IMR-90 (cell line): ENCODE results near the gene PTPRC. TPM values are rescaled to one million over a fixed set of nuclear protein-coding genes. Genes with fewer than 3 reads are reported as not detected.

Experiments used
- ATAC-seq: fragments of 200-7000 bp; cut with Tn5 transposase; 2 replicates; pipeline ENCODE4 v1.9.1; 2020; ENCODE audit warnings: low read depth, mild to moderate bottlenecking, moderate library complexity
- BruUV-seq: library from RNA; stranded (reverse); fragments of 400-500 nt; replicated peaks from 2 replicates; lab custom pipeline; 2021; lab: Mats Ljungman, UMichigan
- CTCF ChIA-PET: fragments of 300-600 bp; formaldehyde crosslinking; extraction: SDS; loops from one replicate; lab custom pipeline; 2021; ENCODE audit warnings: antibody characterized with exemption; lab: Yijun Ruan, JAX
- POLR2A ChIA-PET: fragments of 300-600 bp; sonication (Branson Sonifier 250); formaldehyde crosslinking; loops from one replicate; lab custom pipeline; 2022; ENCODE audit warnings: antibody characterized with exemption; ENCODE audit not compliant: unreplicated experiment; lab: Charles Lee
- DNase-seq: peaks from one replicate; pipeline ENCODE4 v3.0.0; 2013
- H2AFZ ChIP-seq: replicated peaks from 2 replicates; pipeline ENCODE3; 2013; ENCODE audit warnings: low read length, mild to moderate bottlenecking; ENCODE audit not compliant: poor library complexity
- H2AK5ac ChIP-seq: 2 replicates; pipeline ENCODE4 v1.6.1; 2013; ENCODE audit warnings: low read depth, low read length, inconsistent platforms
- H2AK9ac ChIP-seq: replicated peaks from 2 replicates; pipeline ENCODE3; 2013; ENCODE audit warnings: mild to moderate bottlenecking, low read depth, low read length, moderate library complexity; ENCODE audit not compliant: poor library complexity
- H2BK120ac ChIP-seq: 2 replicates; pipeline ENCODE4 v1.6.1; 2013; ENCODE audit warnings: low read depth, low read length, inconsistent platforms
- H2BK15ac ChIP-seq: 3 replicates; pipeline ENCODE4 v1.6.1; 2013; ENCODE audit warnings: low read depth, low read length, inconsistent platforms
- H2BK20ac ChIP-seq: 2 replicates; pipeline ENCODE4 v1.6.1; 2013; ENCODE audit warnings: low read depth, mild to moderate bottlenecking, inconsistent platforms, low read length, moderate library complexity
- H2BK5ac ChIP-seq: 2 replicates; pipeline ENCODE4 v1.6.1; 2013; ENCODE audit warnings: mild to moderate bottlenecking, low read depth, low read length, inconsistent platforms; ENCODE audit not compliant: poor library complexity, severe bottlenecking
- H3K14ac ChIP-seq: replicated peaks from 2 replicates; pipeline ENCODE4 v1.6.1; 2013; ENCODE audit warnings: low read depth, low read length, inconsistent platforms
- H3K18ac ChIP-seq: 2 replicates; pipeline ENCODE4 v1.6.1; 2013; ENCODE audit warnings: low read depth, low read length, control low read depth
- H3K23ac ChIP-seq: 2 replicates; pipeline ENCODE4 v1.6.1; 2013; ENCODE audit warnings: low read depth, low read length, inconsistent platforms
- H3K27ac ChIP-seq: 2 replicates; pipeline ENCODE4 v1.5.1; 2013; ENCODE audit warnings: mild to moderate bottlenecking, control low read depth, low read length; ENCODE audit not compliant: insufficient read depth
- H3K27me3 ChIP-seq: 2 replicates; pipeline ENCODE4 v1.6.1; 2013; ENCODE audit warnings: low read length; ENCODE audit not compliant: control insufficient read depth, insufficient read depth
- H3K36me3 ChIP-seq: 2 replicates; pipeline ENCODE4 v1.6.1; 2013; ENCODE audit warnings: low read length, mixed read lengths; ENCODE audit not compliant: control insufficient read depth, insufficient read depth
- H3K4ac ChIP-seq: 2 replicates; pipeline ENCODE4 v1.6.1; 2013; ENCODE audit warnings: low read depth, low read length, inconsistent platforms
- H3K4me1 ChIP-seq: 2 replicates; pipeline ENCODE4 v1.6.1; 2013; ENCODE audit warnings: low read length, mixed read lengths; ENCODE audit not compliant: control insufficient read depth, insufficient read depth
- H3K4me2 ChIP-seq: 2 replicates; pipeline ENCODE4 v1.6.1; 2013; ENCODE audit warnings: low read depth, mild to moderate bottlenecking, control low read depth, low read length, moderate library complexity
- H3K4me3 ChIP-seq: 2 replicates; pipeline ENCODE4 v1.5.1; 2013; ENCODE audit warnings: low read depth, mild to moderate bottlenecking, control low read depth, low read length, moderate library complexity; ENCODE audit not compliant: insufficient read depth
- H3K56ac ChIP-seq: 2 replicates; pipeline ENCODE4 v1.6.1; 2013; ENCODE audit warnings: low read length, inconsistent platforms; ENCODE audit not compliant: insufficient read depth; ENCODE audit errors: extremely low read depth
- H3K79me1 ChIP-seq, 2 experiments: 2 replicates each; pipeline ENCODE4 v1.6.1; 2013; ENCODE audit warnings: low read length in 2 of 2, inconsistent platforms in 1 of 2, low read depth in 1 of 2
- H3K9ac ChIP-seq: 2 replicates; pipeline ENCODE4 v1.6.1; 2013; ENCODE audit warnings: low read depth, low read length, control low read depth
- H3K9me1 ChIP-seq: 2 replicates; pipeline ENCODE4 v1.6.1; 2013; ENCODE audit warnings: low read length, inconsistent platforms; ENCODE audit not compliant: insufficient read depth
- H3K9me3 ChIP-seq: 2 replicates; pipeline ENCODE4 v1.6.1; 2013; ENCODE audit warnings: low read length; ENCODE audit not compliant: control insufficient read depth, insufficient read depth
- H4K20me1 ChIP-seq: 2 replicates; pipeline ENCODE4 v1.6.1; 2013; ENCODE audit warnings: low read length, inconsistent platforms; ENCODE audit not compliant: insufficient read depth
- H4K5ac ChIP-seq: 2 replicates; pipeline ENCODE4 v1.6.1; 2013; ENCODE audit warnings: mild to moderate bottlenecking, low read depth, low read length, control low read depth
- H4K8ac ChIP-seq, 2 experiments: 2 replicates each; pipeline ENCODE4 v1.6.1; 2013; ENCODE audit warnings: low read depth in 2 of 2, low read length in 2 of 2, control low read depth in 1 of 2, inconsistent platforms in 1 of 2
- H4K91ac ChIP-seq: 2 replicates; pipeline ENCODE4 v1.6.1; 2013; ENCODE audit warnings: low read depth, low read length, inconsistent platforms; ENCODE audit not compliant: insufficient read depth
- BHLHE40 ChIP-seq: fragments of 150-350 bp; IDR thresholded peaks from 2 replicates; pipeline ENCODE4 v1.6.1; 2016; ENCODE audit warnings: mild to moderate bottlenecking, low read depth, low read length
- CEBPB ChIP-seq: IDR thresholded peaks from 2 replicates; pipeline ENCODE4 v1.6.1; 2012; ENCODE audit warnings: low read depth, low read length, improper control_type of control experiment
- CHD1 ChIP-seq: IDR thresholded peaks from 2 replicates; pipeline ENCODE4 v1.6.1; 2012; ENCODE audit warnings: low read depth, low read length, improper control_type of control experiment
- CTCF ChIP-seq: conservative IDR thresholded peaks from 2 replicates; pipeline ENCODE4 v1.5.1; 2012; ENCODE audit warnings: mild to moderate bottlenecking, low read depth, low read length, improper control_type of control experiment
- ELK1 ChIP-seq: fragments of 150-350 bp; IDR thresholded peaks from 2 replicates; pipeline ENCODE4 v1.6.1; 2016; ENCODE audit warnings: low read depth, mild to moderate bottlenecking, low read length, moderate library complexity, borderline replicate concordance
- FOS ChIP-seq: fragments of 150-350 bp; IDR thresholded peaks from 2 replicates; pipeline ENCODE4 v1.6.1; 2016; ENCODE audit warnings: low read depth, low read length
- MAFK ChIP-seq: IDR thresholded peaks from 2 replicates; pipeline ENCODE4 v1.6.1; 2012; ENCODE audit warnings: low read depth, low read length, improper control_type of control experiment
- MAZ ChIP-seq: IDR thresholded peaks from 2 replicates; pipeline ENCODE4 v1.6.1; 2012; ENCODE audit warnings: low read depth, mild to moderate bottlenecking, low read length, improper control_type of control experiment, moderate library complexity, borderline replicate concordance
- MXI1 ChIP-seq: IDR thresholded peaks from 2 replicates; pipeline ENCODE4 v1.6.1; 2012; ENCODE audit warnings: low read depth, mild to moderate bottlenecking, low read length, moderate library complexity, borderline replicate concordance
- NFE2L2 ChIP-seq: fragments of 150-350 bp; IDR thresholded peaks from 2 replicates; pipeline ENCODE4 v1.6.1; 2016; ENCODE audit warnings: low read depth, mild to moderate bottlenecking, low read length
- POLR2A ChIP-seq: IDR thresholded peaks from 2 replicates; pipeline ENCODE4 v1.6.1; 2012; ENCODE audit warnings: mild to moderate bottlenecking, low read depth, low read length
- RAD21 ChIP-seq: IDR thresholded peaks from 2 replicates; pipeline ENCODE4 v1.6.1; 2012; ENCODE audit warnings: low read length, improper control_type of control experiment
- RCOR1 ChIP-seq: IDR thresholded peaks from 2 replicates; pipeline ENCODE4 v1.6.1; 2012; ENCODE audit warnings: mild to moderate bottlenecking, low read length, improper control_type of control experiment; ENCODE audit not compliant: insufficient replicate concordance
- RFX5 ChIP-seq: IDR thresholded peaks from 2 replicates; pipeline ENCODE4 v1.8.0; 2012; ENCODE audit warnings: low read depth, mild to moderate bottlenecking, low read length, moderate library complexity
- SMC3 ChIP-seq: fragments of 150-350 bp; IDR thresholded peaks from 2 replicates; pipeline ENCODE4 v1.6.1; 2016; ENCODE audit warnings: low read depth, mild to moderate bottlenecking, antibody characterized with exemption, low read length, moderate library complexity
- USF2 ChIP-seq: fragments of 150-350 bp; IDR thresholded peaks from 2 replicates; pipeline ENCODE4 v1.6.1; 2017; ENCODE audit warnings: mild to moderate bottlenecking, antibody characterized with exemption, low read length, low read depth
- dilution Hi-C: fragments of 300-500 bp; cut with HindIII; formaldehyde crosslinking; loops from one replicate; pipeline ENCODE4 v1.14.3; 2018; ENCODE audit warnings: low sequenced_read_pairs; ENCODE audit not compliant: unreplicated experiment
- in situ Hi-C: fragments of 300-500 bp; cut with MboI; formaldehyde crosslinking; loops from 3 replicates; pipeline ENCODE4 v1.14.3; 2019; ENCODE audit warnings: low sequenced_read_pairs, inconsistent platforms, mixed read lengths
- intact Hi-C: fragments of 100-400 bp; cut with micrococcal nuclease; formaldehyde crosslinking; loops from 2 replicates; pipeline ENCODE4 v1.10.0; 2022
- polyA plus RNA-seq, 3 experiments: library from polyadenylated mRNA; depleted of rRNA; stranded (reverse); fragments of >200 nt; gene quantifications; 2 replicates each; pipeline ENCODE4 v1.2.3, GENCODE V29; 2012; ENCODE audit warnings: low replicate concordance in 1 of 3
- total RNA-seq: library from RNA; depleted of rRNA; stranded (reverse); fragments of >200 nt; gene quantifications from 2 replicates; pipeline ENCODE4 v1.2.3, GENCODE V29; 2012

Gene PTPRC
- total and polyA plus RNA-seq, 2 of the 4 experiments (the other 2 are of a cell fraction) = not detected

- Histone ChIP-seq H3K4me1 (no peaks in the 10 kb centered on the region), H3K79me1 (no peaks in the 10 kb centered on the region), H3K4me3 (no peak overlapping the region), H2AK9ac (no peak overlapping the region), H3K27me3 (no peaks in the 10 kb centered on the region), H3K23ac (no peak overlapping the region), H2AFZ (no peak overlapping the region), H2BK20ac (no peak overlapping the region), H3K36me3 (no peaks in the 10 kb centered on the region), H2BK15ac (no peak overlapping the region), H4K91ac (no peak overlapping the region), H3K4me2 (no peak overlapping the region), H2BK120ac (no peak overlapping the region), H3K27ac (no peak overlapping the region), H3K14ac (no peak overlapping the region), H3K9me3 (no peaks in the 10 kb centered on the region), H4K8ac (no peak overlapping the region), H3K56ac (no peak overlapping the region), H3K9me1 (no peaks in the 10 kb centered on the region), H3K9ac (no peak overlapping the region), H3K18ac (no peak overlapping the region), H2BK5ac (no peak overlapping the region), H2AK5ac (no peak overlapping the region), H3K4ac (no peak overlapping the region), H4K5ac (no peak overlapping the region), H4K20me1 (no peaks in the 10 kb centered on the region)
- ChIA-PET CTCF (no interaction called here), POLR2A (no interaction called here)
- no peak for TF ChIP-seq FOS
- TF ChIP-seq RCOR1 = no peak
- TF ChIP-seq BHLHE40 = no peak
- TF ChIP-seq ELK1 = no peak
- TF ChIP-seq CEBPB = no peak
- TF ChIP-seq MXI1 = no peak
- TF ChIP-seq CHD1 = no peak
- TF ChIP-seq CTCF = no peak
- no peak for TF ChIP-seq MAFK
- TF ChIP-seq MAZ = no peak
- TF ChIP-seq USF2 = no peak
- TF ChIP-seq SMC3 = no peak
- TF ChIP-seq NFE2L2 = no peak
- no peak for TF ChIP-seq RFX5
- no peak for TF ChIP-seq POLR2A
- no peak for TF ChIP-seq RAD21
- intact Hi-C loops = no loop called here
- dilution Hi-C loops = no loop called here
- no TSS peak for BruUV-seq
- in situ Hi-C loops = loop anchor here (25.0 kb wide), 2 partner anchors 697 to 1747 kb away; no protein-coding TSS in a partner anchor
- ATAC-seq (no peak), DNase-seq (no peak)
Observed at GRCh38 chr1:198765416-198765815, 126.6 kb downstream of the PTPRC start.
